ENCODE data around the gene PTEN.

The PTEN gene

GRCh38 chr10:87987206-87987605 is 123.8 kb downstream of the PTEN start:
- DNase-seq, result no peak

GRCh38 chr10:87991946-87992345 is 128.5 kb downstream of the PTEN start:
- no peak for DNase-seq

GRCh38 chr10:88004451-88004850 is 141.0 kb downstream of the PTEN start:
- DNase-seq, result no peak

GRCh38 chr10:88006261-88006660 is 142.8 kb downstream of the PTEN start:
- no peak for DNase-seq

- no peak for DNase-seq
Observed at GRCh38 chr10:88008866-88009470, 145.5 kb downstream of the PTEN start.

- no peak for DNase-seq
Observed at GRCh38 chr10:88012641-88013040, 149.2 kb downstream of the PTEN start.

GRCh38 chr10:88017781-88018180 is 154.4 kb downstream of the PTEN start:
- no peak for DNase-seq

- no peak for DNase-seq
Observed at GRCh38 chr10:88019753-88020152, 156.3 kb downstream of the PTEN start.
